ENCODE results near the gene VWC2. TPM values are rescaled to one million over a fixed set of nuclear protein-coding genes. Genes with fewer than 3 reads are reported as not detected.

The VWC2 gene
- total and polyA plus RNA-seq, 2 of the 13 experiments (the other 11 are each of a cell fraction or from before 2014, with no cell fraction given), result not detected

- no peak for FAIRE-seq
- Histone ChIP-seq H3K27me3 (ENCODE audit: control insufficient read depth in 1 of 2, insufficient read depth in 2 of 2, low read length in 2 of 2) (no peaks in the 10 kb centered on the region), H3K4me3 (replicated peaks in 1 of 3; ENCODE audit: insufficient read depth in 1 of 3, low read depth in 2 of 3, low read length in 3 of 3) (no peak overlapping the region), H3K4me1 (ENCODE audit: insufficient read depth, low read length) (no peaks in the 10 kb centered on the region), H3K27ac (ENCODE audit: extremely low read length, insufficient read depth, low read length) (no peak overlapping the region), H2AFZ (ENCODE audit: low read length) (no peak overlapping the region), H4K20me1 (ENCODE audit: insufficient read depth, low read length) (no peaks in the 10 kb centered on the region), H3K36me3 (replicated peaks in 1 of 2; ENCODE audit: control insufficient read depth in 1 of 2, insufficient read depth in 2 of 2, low read length in 2 of 2) (no peaks in the 10 kb centered on the region), H3K79me2 (ENCODE audit: insufficient read depth, low read length) (no peaks in the 10 kb centered on the region), H3K9me3 (ENCODE audit: low read length) (0 out of 2 replicates have a peak, but pooled peaks cover 2% of the 10 kb centered on the region), H3K4me2 (ENCODE audit: low read depth, low read length) (no peak overlapping the region), H3K9ac (ENCODE audit: insufficient read depth, low read depth, low read length) (no peak overlapping the region)
- ChIA-PET POLR2A (no interaction called here), CTCF (ENCODE audit: low intra/inter-chr PET ratio, low total read pairs) (no interaction called here)
- in situ Hi-C loops (cut with HindIII; ENCODE audit: extremely low pct_ligation_motif_present, low pct_unique_long_range_greater_than_20kb), result no loop called here
- intact Hi-C loops (cut with micrococcal nuclease; ENCODE audit: unreplicated experiment), result no loop called here
- BruUV-seq (replicated peaks), result no TSS peak
- no peak for DNase-seq (ENCODE audit: low spot score)
- no peak for ATAC-seq
- TF ChIP-seq ZSCAN21 (CRISPR knock-in tag; IDR thresholded peaks at IDR 0.05; ENCODE audit: borderline replicate concordance), result no peak
- no peak for TF ChIP-seq ZBTB21 (CRISPR knock-in tag; IDR thresholded peaks at IDR 0.05)
- no peak for TF ChIP-seq ZNF263 (CRISPR knock-in tag; IDR thresholded peaks at IDR 0.05)
- TF ChIP-seq, protein P1, sequence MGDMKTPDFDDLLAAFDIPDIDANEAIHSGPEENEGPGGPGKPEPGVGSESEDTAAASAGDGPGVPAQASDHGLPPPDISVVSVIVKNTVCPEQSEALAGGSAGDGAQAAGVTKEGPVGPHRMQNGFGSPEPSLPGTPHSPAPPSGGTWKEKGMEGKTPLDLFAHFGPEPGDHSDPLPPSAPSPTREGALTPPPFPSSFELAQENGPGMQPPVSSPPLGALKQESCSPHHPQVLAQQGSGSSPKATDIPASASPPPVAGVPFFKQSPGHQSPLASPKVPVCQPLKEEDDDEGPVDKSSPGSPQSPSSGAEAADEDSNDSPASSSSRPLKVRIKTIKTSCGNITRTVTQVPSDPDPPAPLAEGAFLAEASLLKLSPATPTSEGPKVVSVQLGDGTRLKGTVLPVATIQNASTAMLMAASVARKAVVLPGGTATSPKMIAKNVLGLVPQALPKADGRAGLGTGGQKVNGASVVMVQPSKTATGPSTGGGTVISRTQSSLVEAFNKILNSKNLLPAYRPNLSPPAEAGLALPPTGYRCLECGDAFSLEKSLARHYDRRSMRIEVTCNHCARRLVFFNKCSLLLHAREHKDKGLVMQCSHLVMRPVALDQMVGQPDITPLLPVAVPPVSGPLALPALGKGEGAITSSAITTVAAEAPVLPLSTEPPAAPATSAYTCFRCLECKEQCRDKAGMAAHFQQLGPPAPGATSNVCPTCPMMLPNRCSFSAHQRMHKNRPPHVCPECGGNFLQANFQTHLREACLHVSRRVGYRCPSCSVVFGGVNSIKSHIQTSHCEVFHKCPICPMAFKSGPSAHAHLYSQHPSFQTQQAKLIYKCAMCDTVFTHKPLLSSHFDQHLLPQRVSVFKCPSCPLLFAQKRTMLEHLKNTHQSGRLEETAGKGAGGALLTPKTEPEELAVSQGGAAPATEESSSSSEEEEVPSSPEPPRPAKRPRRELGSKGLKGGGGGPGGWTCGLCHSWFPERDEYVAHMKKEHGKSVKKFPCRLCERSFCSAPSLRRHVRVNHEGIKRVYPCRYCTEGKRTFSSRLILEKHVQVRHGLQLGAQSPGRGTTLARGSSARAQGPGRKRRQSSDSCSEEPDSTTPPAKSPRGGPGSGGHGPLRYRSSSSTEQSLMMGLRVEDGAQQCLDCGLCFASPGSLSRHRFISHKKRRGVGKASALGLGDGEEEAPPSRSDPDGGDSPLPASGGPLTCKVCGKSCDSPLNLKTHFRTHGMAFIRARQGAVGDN (CRISPR knock-in tag; IDR thresholded peaks at IDR 0.05), result no peak
- no peak for TF ChIP-seq MATR3 (CRISPR knock-in tag; IDR thresholded peaks at IDR 0.05)
- no peak for TF ChIP-seq NFKBIZ (CRISPR knock-in tag; IDR thresholded peaks at IDR 0.05)
- TF ChIP-seq, protein P2, sequence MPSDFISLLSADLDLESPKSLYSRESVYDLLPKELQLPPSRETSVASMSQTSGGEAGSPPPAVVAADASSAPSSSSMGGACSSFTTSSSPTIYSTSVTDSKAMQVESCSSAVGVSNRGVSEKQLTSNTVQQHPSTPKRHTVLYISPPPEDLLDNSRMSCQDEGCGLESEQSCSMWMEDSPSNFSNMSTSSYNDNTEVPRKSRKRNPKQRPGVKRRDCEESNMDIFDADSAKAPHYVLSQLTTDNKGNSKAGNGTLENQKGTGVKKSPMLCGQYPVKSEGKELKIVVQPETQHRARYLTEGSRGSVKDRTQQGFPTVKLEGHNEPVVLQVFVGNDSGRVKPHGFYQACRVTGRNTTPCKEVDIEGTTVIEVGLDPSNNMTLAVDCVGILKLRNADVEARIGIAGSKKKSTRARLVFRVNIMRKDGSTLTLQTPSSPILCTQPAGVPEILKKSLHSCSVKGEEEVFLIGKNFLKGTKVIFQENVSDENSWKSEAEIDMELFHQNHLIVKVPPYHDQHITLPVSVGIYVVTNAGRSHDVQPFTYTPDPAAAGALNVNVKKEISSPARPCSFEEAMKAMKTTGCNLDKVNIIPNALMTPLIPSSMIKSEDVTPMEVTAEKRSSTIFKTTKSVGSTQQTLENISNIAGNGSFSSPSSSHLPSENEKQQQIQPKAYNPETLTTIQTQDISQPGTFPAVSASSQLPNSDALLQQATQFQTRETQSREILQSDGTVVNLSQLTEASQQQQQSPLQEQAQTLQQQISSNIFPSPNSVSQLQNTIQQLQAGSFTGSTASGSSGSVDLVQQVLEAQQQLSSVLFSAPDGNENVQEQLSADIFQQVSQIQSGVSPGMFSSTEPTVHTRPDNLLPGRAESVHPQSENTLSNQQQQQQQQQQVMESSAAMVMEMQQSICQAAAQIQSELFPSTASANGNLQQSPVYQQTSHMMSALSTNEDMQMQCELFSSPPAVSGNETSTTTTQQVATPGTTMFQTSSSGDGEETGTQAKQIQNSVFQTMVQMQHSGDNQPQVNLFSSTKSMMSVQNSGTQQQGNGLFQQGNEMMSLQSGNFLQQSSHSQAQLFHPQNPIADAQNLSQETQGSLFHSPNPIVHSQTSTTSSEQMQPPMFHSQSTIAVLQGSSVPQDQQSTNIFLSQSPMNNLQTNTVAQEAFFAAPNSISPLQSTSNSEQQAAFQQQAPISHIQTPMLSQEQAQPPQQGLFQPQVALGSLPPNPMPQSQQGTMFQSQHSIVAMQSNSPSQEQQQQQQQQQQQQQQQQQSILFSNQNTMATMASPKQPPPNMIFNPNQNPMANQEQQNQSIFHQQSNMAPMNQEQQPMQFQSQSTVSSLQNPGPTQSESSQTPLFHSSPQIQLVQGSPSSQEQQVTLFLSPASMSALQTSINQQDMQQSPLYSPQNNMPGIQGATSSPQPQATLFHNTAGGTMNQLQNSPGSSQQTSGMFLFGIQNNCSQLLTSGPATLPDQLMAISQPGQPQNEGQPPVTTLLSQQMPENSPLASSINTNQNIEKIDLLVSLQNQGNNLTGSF (CRISPR knock-in tag; IDR thresholded peaks at IDR 0.05), result no peak
- no peak for TF ChIP-seq POGZ (CRISPR knock-in tag; IDR thresholded peaks at IDR 0.05)
- TF ChIP-seq, protein P3, sequence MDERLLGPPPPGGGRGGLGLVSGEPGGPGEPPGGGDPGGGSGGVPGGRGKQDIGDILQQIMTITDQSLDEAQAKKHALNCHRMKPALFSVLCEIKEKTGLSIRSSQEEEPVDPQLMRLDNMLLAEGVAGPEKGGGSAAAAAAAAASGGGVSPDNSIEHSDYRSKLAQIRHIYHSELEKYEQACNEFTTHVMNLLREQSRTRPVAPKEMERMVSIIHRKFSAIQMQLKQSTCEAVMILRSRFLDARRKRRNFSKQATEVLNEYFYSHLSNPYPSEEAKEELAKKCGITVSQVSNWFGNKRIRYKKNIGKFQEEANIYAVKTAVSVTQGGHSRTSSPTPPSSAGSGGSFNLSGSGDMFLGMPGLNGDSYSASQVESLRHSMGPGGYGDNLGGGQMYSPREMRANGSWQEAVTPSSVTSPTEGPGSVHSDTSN (CRISPR knock-in tag; IDR thresholded peaks at IDR 0.05), result no peak
- TF ChIP-seq HOXD1 (CRISPR knock-in tag; IDR thresholded peaks at IDR 0.05), result no peak
- TF ChIP-seq ZNF788 (CRISPR knock-in tag; IDR thresholded peaks at IDR 0.05; ENCODE audit: borderline replicate concordance), result no peak
- no peak for TF ChIP-seq HNRNPK (IDR thresholded peaks at IDR 0.05; ENCODE audit: low read depth, low read length, poor library complexity, severe bottlenecking)
- TF ChIP-seq ZNF460 (CRISPR knock-in tag; IDR thresholded peaks at IDR 0.05; ENCODE audit: borderline replicate concordance), result no peak
- WGBS (ENCODE audit: low lambda C conversion rate), result 21% methylated on average over 8 of the region's 8 CpGs
These were observed 138.5 kb downstream of the VWC2 start for GRCh38 chr7:49911909-49912308.

Measured in HepG2 (cell line).